ENCODE measurements around the gene PNP.

- TF ChIP-seq CTCF (conservative IDR thresholded peaks at IDR 0.05) (no peak), ZFX (IDR thresholded peaks at IDR 0.05) (no peak)
These were observed 32.8 kb upstream of the PNP start for GRCh38 chr14:20436363-20436755.

All from C4-2B (cell line).